SK-N-SH (cell line): ENCODE data around the gene ERGIC2. TPM values are rescaled to one million over a fixed set of nuclear protein-coding genes. Genes with fewer than 3 reads are reported as not detected.

Source experiments
- CTCF ChIA-PET: fragments of 300-600, 350-600 bp; formaldehyde crosslinking; extraction: SDS; loops from one replicate; lab custom pipeline; 2021; lab: Yijun Ruan, JAX
- POLR2A ChIA-PET: fragments of 350-600 bp; sonication (Branson Sonifier 250); formaldehyde crosslinking; extraction: SDS; loops from one replicate; lab custom pipeline; 2020; ENCODE audit warnings: antibody characterized with exemption, inconsistent platforms; lab: Yijun Ruan, JAX
- DNase-seq: peaks from one replicate; pipeline ENCODE4 v3.0.0; 2012
- H2AFZ ChIP-seq: fragments of 200-600 bp; sonication (generic); 2 replicates; pipeline ENCODE4 v1.8.1; 2016; ENCODE audit warnings: antibody characterized with exemption, mild to moderate bottlenecking, low read depth
- H3F3A ChIP-seq: fragments of 200-600 bp; sonication (generic); replicated peaks from 2 replicates; pipeline ENCODE3; 2016; ENCODE audit warnings: antibody characterized with exemption, mild to moderate bottlenecking; ENCODE audit not compliant: insufficient read depth
- H3K27ac ChIP-seq, 2 experiments: fragments of 200-500 bp in 1 of 2; fragments of 200-600 bp in 1 of 2; sonication (Bioruptor generic) in 1 of 2; sonication (generic), shearing (Covaris generic) in 1 of 2; 2 replicates each; pipeline versions ENCODE4 v1.5.1 to v1.6.1; 2014 to 2016; ENCODE audit warnings: low read depth in 2 of 2, inconsistent platforms in 1 of 2, low read length in 1 of 2, mild to moderate bottlenecking in 1 of 2, mixed read lengths in 1 of 2
- H3K27me3 ChIP-seq: fragments of 200-600 bp; sonication (generic), shearing (Covaris generic); 2 replicates; pipeline ENCODE4 v1.6.1; 2016; ENCODE audit warnings: mixed run types; ENCODE audit not compliant: insufficient read depth
- H3K36me3 ChIP-seq, 2 experiments: fragments of 200-500 bp in 1 of 2; fragments of 200-600 bp in 1 of 2; sonication (Bioruptor generic) in 1 of 2; sonication (generic) in 1 of 2; replicated peaks in 1 of 2; 2 replicates each; pipeline versions ENCODE3 to v1.5.1; 2014 to 2016; ENCODE audit warnings: low read length in 1 of 2, mild to moderate bottlenecking in 1 of 2; ENCODE audit not compliant: insufficient read depth in 2 of 2, control insufficient read depth in 1 of 2
- H3K4me1 ChIP-seq, 2 experiments: fragments of 200-500 bp in 1 of 2; fragments of 200-600 bp in 1 of 2; sonication (Bioruptor generic) in 1 of 2; sonication (generic), shearing (Covaris generic) in 1 of 2; 2 replicates each; pipeline versions ENCODE4 v1.5.1 to v1.6.1; 2014 to 2016; ENCODE audit warnings: low read depth in 1 of 2, low read length in 1 of 2, mixed run types in 1 of 2; ENCODE audit not compliant: insufficient read depth in 2 of 2, control insufficient read depth in 1 of 2
- H3K4me2 ChIP-seq: fragments of 200-600 bp; sonication (generic), shearing (Covaris generic); 2 replicates; pipeline ENCODE4 v1.6.1; 2017; ENCODE audit warnings: mixed run types
- H3K4me3 ChIP-seq, 2 experiments: fragments of 200-500 bp in 1 of 2; fragments of 200-600 bp in 1 of 2; sonication (Bioruptor generic) in 1 of 2; sonication (generic), shearing (Covaris generic) in 1 of 2; 2 replicates each; pipeline versions ENCODE4 v1.5.1 to v1.8.1; 2014 to 2016; ENCODE audit warnings: low read depth in 2 of 2, inconsistent platforms in 1 of 2, low read length in 1 of 2, mild to moderate bottlenecking in 1 of 2, mixed read lengths in 1 of 2, moderate library complexity in 1 of 2
- H3K79me2 ChIP-seq: fragments of 200-600 bp; sonication (generic); 2 replicates; pipeline ENCODE4 v1.8.1; 2017; ENCODE audit warnings: mild to moderate bottlenecking; ENCODE audit not compliant: insufficient read depth
- H3K9ac ChIP-seq: fragments of 200-600 bp; sonication (generic); 2 replicates; pipeline ENCODE4 v1.6.1; 2017; ENCODE audit warnings: mixed run types
- H3K9me2 ChIP-seq: fragments of 200-600 bp; sonication (generic); 2 replicates; pipeline ENCODE4 v1.6.1; 2017; ENCODE audit warnings: mixed run types
- H3K9me3 ChIP-seq: fragments of 200-600 bp; sonication (generic); 2 replicates; pipeline ENCODE4 v1.6.1; 2017; ENCODE audit warnings: mixed run types, mild to moderate bottlenecking, moderate library complexity
- H4K20me1 ChIP-seq: fragments of 200-600 bp; sonication (generic); 2 replicates; pipeline ENCODE4 v1.6.1; 2017; ENCODE audit warnings: mild to moderate bottlenecking, mixed run types; ENCODE audit not compliant: insufficient read depth
- CHD2 ChIP-seq: fragments of 150-350 bp; IDR thresholded peaks from 2 replicates; pipeline ENCODE4 v1.6.1; 2018; ENCODE audit warnings: low read length; ENCODE audit not compliant: partially characterized antibody
- EP300 ChIP-seq, 2 experiments: IDR thresholded peaks; 2 replicates each; pipeline versions ENCODE4 v1.4.0 to v1.6.1; 2012; ENCODE audit warnings: borderline replicate concordance in 1 of 2, low read depth in 1 of 2, low read length in 1 of 2
- EZH2phosphoT487 ChIP-seq: fragments of 200-600 bp; sonication (generic); IDR thresholded peaks from 2 replicates; pipeline ENCODE4 v1.6.1; 2017; ENCODE audit warnings: low read depth, mixed run types, mild to moderate bottlenecking, antibody characterized with exemption, moderate library complexity, borderline replicate concordance
- FOXJ3 ChIP-seq: sonication (generic); formaldehyde crosslinking; IDR thresholded peaks from 2 replicates; pipeline ENCODE4 v1.5.1; 2020; ENCODE audit warnings: mild to moderate bottlenecking, missing genetic modification reagents
- FOXM1 ChIP-seq: IDR thresholded peaks from 2 replicates; pipeline ENCODE4 v1.4.0; 2012; ENCODE audit warnings: low read depth, mild to moderate bottlenecking
- IRF3 ChIP-seq: fragments of 150-350 bp; IDR thresholded peaks from 2 replicates; pipeline ENCODE4 v1.6.1; 2016; ENCODE audit warnings: mild to moderate bottlenecking, low read depth, low read length
- NRF1 ChIP-seq: IDR thresholded peaks from 2 replicates; pipeline ENCODE4 v1.6.1; 2012; ENCODE audit warnings: low read depth, mild to moderate bottlenecking, low read length
- SMC3 ChIP-seq: IDR thresholded peaks from 2 replicates; pipeline ENCODE4 v1.6.1; 2012; ENCODE audit warnings: low read depth, low read length, improper control_type of control experiment
- USF1 ChIP-seq: IDR thresholded peaks from 2 replicates; pipeline ENCODE4 v1.4.0; 2012; ENCODE audit warnings: low read depth, borderline replicate concordance
- YY1 ChIP-seq: IDR thresholded peaks from 2 replicates; pipeline ENCODE4 v1.4.0; 2012; ENCODE audit warnings: low read depth, mild to moderate bottlenecking
- ZBTB33 ChIP-seq: IDR thresholded peaks from 2 replicates; pipeline ENCODE4 v1.4.0; 2012; ENCODE audit warnings: low read depth, borderline replicate concordance
- WGBS: methylation state at CpG from one replicate; pipeline ENCODE4 v1.1.6; 2017; ENCODE audit warnings: low lambda C conversion rate; 5-methylcytosine and 5-hydroxymethylcytosine counted together
- polyA plus RNA-seq, 3 experiments: library from polyadenylated mRNA; depleted of rRNA; stranded (reverse); fragments of >200 nt; gene quantifications; 2 replicates each; pipeline ENCODE4 v1.2.3, GENCODE V29; 2012

Gene ERGIC2
- polyA plus RNA-seq, 1 of the 3 experiments (the other 2 are of a cell fraction): 22.1 TPM

GRCh38 chr12:29301114-29301513, 79.9 kb downstream of the ERGIC2 start:
- no peaks in the 10 kb centered on the region for H3K9me2 ChIP-seq
- no peak overlapping the region for H3K4me3 ChIP-seq
- WGBS: 76% methylated on average over 3 of the region's 3 CpGs
- no peaks in the 10 kb centered on the region; a peak in 1 of 4 replicates for H3K4me1 ChIP-seq
- no peaks in the 10 kb centered on the region for H3K36me3 ChIP-seq
- DNase-seq: no peak
- H3K79me2 ChIP-seq: no peaks in the 10 kb centered on the region
- ChIA-PET POLR2A (no interaction called here), CTCF (no interaction called here)
- H3K4me2 ChIP-seq: no peak overlapping the region
- H3K27ac ChIP-seq: no peak overlapping the region
- no peaks in the 10 kb centered on the region for H3F3A ChIP-seq
- H3K9ac ChIP-seq: no peak overlapping the region
- no peaks in the 10 kb centered on the region for H3K27me3 ChIP-seq
- H2AFZ ChIP-seq: no peak overlapping the region
- H4K20me1 ChIP-seq: no peaks in the 10 kb centered on the region
- H3K9me3 ChIP-seq: no peaks in the 10 kb centered on the region
- no peak for TF ChIP-seq SMC3
- TF ChIP-seq EP300 (IDR thresholded peaks at IDR 0.05; ENCODE audit: borderline replicate concordance in 1 of 2, low read depth in 1 of 2, low read length in 1 of 2): no peak

- Histone ChIP-seq H3K79me2 (no peaks in the 10 kb centered on the region), H4K20me1 (no peaks in the 10 kb centered on the region), H3K4me2 (no peak overlapping the region), H3K9me2 (no peaks in the 10 kb centered on the region), H3F3A (no peaks in the 10 kb centered on the region), H3K9ac (no peak overlapping the region), H3K27me3 (no peaks in the 10 kb centered on the region), H3K4me1 (no peaks in the 10 kb centered on the region; a peak in 1 of 4 replicates), H3K36me3 (no peaks in the 10 kb centered on the region), H3K9me3 (no peaks in the 10 kb centered on the region), H2AFZ (no peak overlapping the region), H3K4me3 (no peak overlapping the region), H3K27ac (no peak overlapping the region)
- no peak for DNase-seq
- POLR2A ChIA-PET: no interaction called here
- CTCF ChIA-PET: interaction anchor here (1.1 to 1.2 kb wide), 2 partner anchors 9 to 227 kb away, joined by 3 read pairs; no protein-coding TSS in a partner anchor
- no peak for TF ChIP-seq YY1
- TF ChIP-seq IRF3: no peak
- TF ChIP-seq EZH2phosphoT487: no peak
- no peak for TF ChIP-seq NRF1
- TF ChIP-seq FOXM1: no peak
- no peak for TF ChIP-seq ZBTB33
- no peak for TF ChIP-seq USF1
- TF ChIP-seq CHD2: no peak
- no peak for TF ChIP-seq FOXJ3 (CRISPR knock-in tag)
- WGBS: 63% methylated on average over 2 of the region's 2 CpGs
Observed at GRCh38 chr12:29299633-29300032, 81.3 kb downstream of the ERGIC2 start.
